ENCODE measurements around the gene GID8. TPM values are rescaled to one million over a fixed set of nuclear protein-coding genes. Genes with fewer than 3 reads are reported as not detected.

The GID8 gene
- total and polyA plus RNA-seq, 4 donors, result 10.2 to 23.6 (median 14.6) TPM

DNA sequence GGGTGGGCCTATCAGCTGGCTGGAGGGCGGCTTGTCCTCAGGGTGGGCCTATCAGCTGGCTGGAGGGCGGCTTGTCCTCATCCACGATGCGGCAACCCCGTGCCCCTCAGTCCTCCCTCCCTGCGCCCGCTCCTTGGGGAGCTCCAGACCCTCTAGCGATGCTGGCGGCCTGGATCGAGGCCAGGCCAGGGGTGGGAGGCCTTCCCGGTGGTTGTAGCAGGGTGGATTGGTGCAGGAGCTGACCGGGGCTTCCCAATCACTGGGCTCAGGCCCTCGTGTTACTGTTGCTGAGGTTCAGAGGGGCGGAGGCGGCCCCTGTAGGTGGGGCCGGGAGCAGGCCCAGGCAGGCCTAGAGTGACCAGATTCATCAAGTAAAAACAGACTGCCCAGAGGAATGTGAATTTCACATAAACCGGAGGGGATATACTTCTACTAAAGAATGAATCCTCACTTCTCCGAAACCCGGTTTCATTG, 23.4 kb downstream of the GID8 start:
- DNase-seq (ENCODE audit: low spot score), result no peak

More for the DNA sequence above, 23.4 kb downstream of the GID8 start:
- Histone ChIP-seq H3K27ac (ENCODE audit: low read depth in 1 of 2, low read length in 2 of 2) (no peak overlapping the region), H3K27me3 (ENCODE audit: control insufficient read depth in 4 of 4, insufficient read depth in 4 of 4, low read length in 3 of 4) (no peaks in the 10 kb centered on the region), H3K9me3 (ENCODE audit: control insufficient read depth in 4 of 4, low read length in 3 of 4) (no peaks in the 10 kb centered on the region), H3K4me3 (ENCODE audit: low read depth in 1 of 3, low read length in 3 of 3) (no peak overlapping the region), H3K9ac (ENCODE audit: low read depth in 1 of 2, low read length in 2 of 2) (no peak overlapping the region), H3K36me3 (ENCODE audit: control insufficient read depth in 4 of 4, insufficient read depth in 3 of 4, low read depth in 1 of 4, low read length in 3 of 4) (peaks cover 30 to 81% (median 35%) of the 10 kb centered on the region in 4 donors), H3K4me1 (ENCODE audit: control insufficient read depth in 4 of 4, insufficient read depth in 4 of 4, low read length in 3 of 4) (peaks cover 2 to 12% (median 9%) of the 10 kb centered on the region in 4 donors)
- WGBS, result 90% methylated on average over 19 of the region's 19 CpGs
- TF ChIP-seq SP1 (IDR thresholded peaks at IDR 0.05) (no peak), NR2F2 (IDR thresholded peaks at IDR 0.05) (no peak), JUND (IDR thresholded peaks at IDR 0.05) (no peak), HNF4G (IDR thresholded peaks at IDR 0.05) (no peak), FOXA1 (IDR thresholded peaks at IDR 0.05) (no peak), RXRA (IDR thresholded peaks at IDR 0.05) (no peak), GABPA (IDR thresholded peaks at IDR 0.05 in 1 of 2, conservative IDR thresholded peaks at IDR 0.05 in 1 of 2) (no peak), HNF4A (conservative IDR thresholded peaks at IDR 0.05) (no peak), TAF1 (conservative IDR thresholded peaks at IDR 0.05) (no peak), FOXA2 (IDR thresholded peaks at IDR 0.05) (no peak), YY1 (IDR thresholded peaks at IDR 0.05) (no peak), EGR1 (IDR thresholded peaks at IDR 0.05; ENCODE audit: low read depth in 2 of 2) (no peak), RAD21 (IDR thresholded peaks at IDR 0.05) (no peak)
- TF ChIP-seq, protein P1, sequence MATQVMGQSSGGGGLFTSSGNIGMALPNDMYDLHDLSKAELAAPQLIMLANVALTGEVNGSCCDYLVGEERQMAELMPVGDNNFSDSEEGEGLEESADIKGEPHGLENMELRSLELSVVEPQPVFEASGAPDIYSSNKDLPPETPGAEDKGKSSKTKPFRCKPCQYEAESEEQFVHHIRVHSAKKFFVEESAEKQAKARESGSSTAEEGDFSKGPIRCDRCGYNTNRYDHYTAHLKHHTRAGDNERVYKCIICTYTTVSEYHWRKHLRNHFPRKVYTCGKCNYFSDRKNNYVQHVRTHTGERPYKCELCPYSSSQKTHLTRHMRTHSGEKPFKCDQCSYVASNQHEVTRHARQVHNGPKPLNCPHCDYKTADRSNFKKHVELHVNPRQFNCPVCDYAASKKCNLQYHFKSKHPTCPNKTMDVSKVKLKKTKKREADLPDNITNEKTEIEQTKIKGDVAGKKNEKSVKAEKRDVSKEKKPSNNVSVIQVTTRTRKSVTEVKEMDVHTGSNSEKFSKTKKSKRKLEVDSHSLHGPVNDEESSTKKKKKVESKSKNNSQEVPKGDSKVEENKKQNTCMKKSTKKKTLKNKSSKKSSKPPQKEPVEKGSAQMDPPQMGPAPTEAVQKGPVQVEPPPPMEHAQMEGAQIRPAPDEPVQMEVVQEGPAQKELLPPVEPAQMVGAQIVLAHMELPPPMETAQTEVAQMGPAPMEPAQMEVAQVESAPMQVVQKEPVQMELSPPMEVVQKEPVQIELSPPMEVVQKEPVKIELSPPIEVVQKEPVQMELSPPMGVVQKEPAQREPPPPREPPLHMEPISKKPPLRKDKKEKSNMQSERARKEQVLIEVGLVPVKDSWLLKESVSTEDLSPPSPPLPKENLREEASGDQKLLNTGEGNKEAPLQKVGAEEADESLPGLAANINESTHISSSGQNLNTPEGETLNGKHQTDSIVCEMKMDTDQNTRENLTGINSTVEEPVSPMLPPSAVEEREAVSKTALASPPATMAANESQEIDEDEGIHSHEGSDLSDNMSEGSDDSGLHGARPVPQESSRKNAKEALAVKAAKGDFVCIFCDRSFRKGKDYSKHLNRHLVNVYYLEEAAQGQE (IDR thresholded peaks at IDR 0.05), result no peak
- TF ChIP-seq, protein P2, sequence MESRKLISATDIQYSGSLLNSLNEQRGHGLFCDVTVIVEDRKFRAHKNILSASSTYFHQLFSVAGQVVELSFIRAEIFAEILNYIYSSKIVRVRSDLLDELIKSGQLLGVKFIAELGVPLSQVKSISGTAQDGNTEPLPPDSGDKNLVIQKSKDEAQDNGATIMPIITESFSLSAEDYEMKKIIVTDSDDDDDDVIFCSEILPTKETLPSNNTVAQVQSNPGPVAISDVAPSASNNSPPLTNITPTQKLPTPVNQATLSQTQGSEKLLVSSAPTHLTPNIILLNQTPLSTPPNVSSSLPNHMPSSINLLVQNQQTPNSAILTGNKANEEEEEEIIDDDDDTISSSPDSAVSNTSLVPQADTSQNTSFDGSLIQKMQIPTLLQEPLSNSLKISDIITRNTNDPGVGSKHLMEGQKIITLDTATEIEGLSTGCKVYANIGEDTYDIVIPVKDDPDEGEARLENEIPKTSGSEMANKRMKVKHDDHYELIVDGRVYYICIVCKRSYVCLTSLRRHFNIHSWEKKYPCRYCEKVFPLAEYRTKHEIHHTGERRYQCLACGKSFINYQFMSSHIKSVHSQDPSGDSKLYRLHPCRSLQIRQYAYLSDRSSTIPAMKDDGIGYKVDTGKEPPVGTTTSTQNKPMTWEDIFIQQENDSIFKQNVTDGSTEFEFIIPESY (IDR thresholded peaks at IDR 0.05), result no peak
- TF ChIP-seq, protein P3, sequence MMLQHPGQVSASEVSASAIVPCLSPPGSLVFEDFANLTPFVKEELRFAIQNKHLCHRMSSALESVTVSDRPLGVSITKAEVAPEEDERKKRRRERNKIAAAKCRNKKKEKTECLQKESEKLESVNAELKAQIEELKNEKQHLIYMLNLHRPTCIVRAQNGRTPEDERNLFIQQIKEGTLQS (IDR thresholded peaks at IDR 0.05), result no peak
- TF ChIP-seq, protein P4, sequence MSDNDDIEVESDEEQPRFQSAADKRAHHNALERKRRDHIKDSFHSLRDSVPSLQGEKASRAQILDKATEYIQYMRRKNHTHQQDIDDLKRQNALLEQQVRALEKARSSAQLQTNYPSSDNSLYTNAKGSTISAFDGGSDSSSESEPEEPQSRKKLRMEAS (IDR thresholded peaks at IDR 0.05), result no peak
- TF ChIP-seq, protein P5, sequence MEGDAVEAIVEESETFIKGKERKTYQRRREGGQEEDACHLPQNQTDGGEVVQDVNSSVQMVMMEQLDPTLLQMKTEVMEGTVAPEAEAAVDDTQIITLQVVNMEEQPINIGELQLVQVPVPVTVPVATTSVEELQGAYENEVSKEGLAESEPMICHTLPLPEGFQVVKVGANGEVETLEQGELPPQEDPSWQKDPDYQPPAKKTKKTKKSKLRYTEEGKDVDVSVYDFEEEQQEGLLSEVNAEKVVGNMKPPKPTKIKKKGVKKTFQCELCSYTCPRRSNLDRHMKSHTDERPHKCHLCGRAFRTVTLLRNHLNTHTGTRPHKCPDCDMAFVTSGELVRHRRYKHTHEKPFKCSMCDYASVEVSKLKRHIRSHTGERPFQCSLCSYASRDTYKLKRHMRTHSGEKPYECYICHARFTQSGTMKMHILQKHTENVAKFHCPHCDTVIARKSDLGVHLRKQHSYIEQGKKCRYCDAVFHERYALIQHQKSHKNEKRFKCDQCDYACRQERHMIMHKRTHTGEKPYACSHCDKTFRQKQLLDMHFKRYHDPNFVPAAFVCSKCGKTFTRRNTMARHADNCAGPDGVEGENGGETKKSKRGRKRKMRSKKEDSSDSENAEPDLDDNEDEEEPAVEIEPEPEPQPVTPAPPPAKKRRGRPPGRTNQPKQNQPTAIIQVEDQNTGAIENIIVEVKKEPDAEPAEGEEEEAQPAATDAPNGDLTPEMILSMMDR (IDR thresholded peaks at IDR 0.05; ENCODE audit: low read depth, low read length, missing input control), result no peak

Measured in liver (tissue), 9 donors.